A549 (cell line): ENCODE data around the gene ARHGAP10. TPM values are rescaled to one million over a fixed set of nuclear protein-coding genes. Genes with fewer than 3 reads are reported as not detected.

Source experiments
- ATAC-seq, 2 experiments: fragments of 200-7000 bp in 1 of 2; fragments of >200 bp in 1 of 2; cut with Nextera tagmentation in 1 of 2; cut with Tn5 transposase in 1 of 2; 3 replicates each; pipeline versions ENCODE4 v1.8.0 to v1.9.1; 2018 to 2020; ENCODE audit warnings: mild to moderate bottlenecking in 1 of 2, moderate library complexity in 1 of 2
- CTCF ChIA-PET: fragments of 300-600 bp; sonication (Branson Sonifier 250); formaldehyde crosslinking; extraction: SDS; loops from one replicate; lab custom pipeline; 2021; ENCODE audit warnings: antibody characterized with exemption, inconsistent platforms; lab: Yijun Ruan, JAX
- POLR2A ChIA-PET: fragments of 350-600 bp; formaldehyde crosslinking; extraction: SDS; loops from one replicate; lab custom pipeline; 2021; ENCODE audit warnings: antibody characterized with exemption, inconsistent platforms; lab: Yijun Ruan, JAX
- DNase-seq, 2 experiments: peaks; one replicate each; pipeline versions ENCODE4 v3.0.0 to v3.0.0-alpha.2; 2011 to 2016; ENCODE audit warnings: low read depth in 1 of 2, low spot score in 1 of 2
- FAIRE-seq: peaks from 2 replicates; lab custom pipeline; 2011; peaks lifted over from hg19 to GRCh38; lab: Jason Lieb, UNC
- H3K27ac ChIP-seq, 2 experiments: fragments of >200 bp; sonication (Bioruptor Twin); formaldehyde crosslinking; 3 replicates each; pipeline ENCODE4 v1.5.1; 2016 to 2017
- H3K4me1 ChIP-seq: fragments of >200 bp; sonication (Bioruptor Twin); formaldehyde crosslinking; 3 replicates; pipeline ENCODE4 v1.6.1; 2016
- H3K4me2 ChIP-seq: fragments of >200 bp; sonication (Bioruptor Twin); formaldehyde crosslinking; 3 replicates; pipeline ENCODE4 v1.6.1; 2016
- H3K4me3 ChIP-seq: fragments of >200 bp; sonication (Bioruptor Twin); formaldehyde crosslinking; 3 replicates; pipeline ENCODE4 v1.5.1; 2016
- H3K9me3 ChIP-seq: fragments of >200 bp; sonication (Bioruptor Twin); formaldehyde crosslinking; 3 replicates; pipeline ENCODE4 v1.6.1; 2016
- CBX2 ChIP-seq: fragments of 200-600 bp; sonication (generic); IDR thresholded peaks from 2 replicates; pipeline ENCODE4 v1.6.1; 2016; ENCODE audit warnings: low read depth, mild to moderate bottlenecking, borderline replicate concordance
- CBX8 ChIP-seq: fragments of 200-600 bp; sonication (generic); IDR thresholded peaks from 2 replicates; pipeline ENCODE4 v1.6.1; 2016
- CEBPB ChIP-seq, 2 experiments: fragments of >200 bp in 1 of 2; sonication (Bioruptor Twin) in 1 of 2; formaldehyde crosslinking in 1 of 2; IDR thresholded peaks; 2 replicates each; pipeline ENCODE4 v1.6.1; 2012 to 2016
- CHD4 ChIP-seq: fragments of 200-600 bp; sonication (generic); IDR thresholded peaks from 2 replicates; pipeline ENCODE4 v1.6.1; 2016; ENCODE audit warnings: antibody characterized with exemption, mild to moderate bottlenecking, borderline replicate concordance
- EHF ChIP-seq: fragments of 250-450 bp; sonication (Bioruptor Pico); IDR thresholded peaks from 2 replicates; pipeline ENCODE4 v1.5.0; 2020; ENCODE audit warnings: mild to moderate bottlenecking
- ELK1 ChIP-seq: fragments of 150-350 bp; IDR thresholded peaks from 2 replicates; pipeline ENCODE4 v1.6.1; 2014; ENCODE audit warnings: low read depth, mild to moderate bottlenecking, low read length
- EP300 ChIP-seq, 2 experiments: fragments of >200 bp; sonication (Bioruptor Twin); formaldehyde crosslinking; IDR thresholded peaks; 2 replicates in 1 of 2; 3 replicates in 1 of 2; pipeline ENCODE4 v1.6.1; 2016 to 2017
- ESRRA ChIP-seq: fragments of 150-350 bp; IDR thresholded peaks from 2 replicates; pipeline ENCODE4 v1.6.1; 2014; ENCODE audit warnings: mild to moderate bottlenecking, low read length, borderline replicate concordance
- HDAC2 ChIP-seq: fragments of 200-600 bp; sonication (generic); IDR thresholded peaks from 2 replicates; pipeline ENCODE4 v1.6.1; 2016
- HOXB13 ChIP-seq: fragments of 250-450 bp; sonication (Bioruptor Pico); IDR thresholded peaks from 2 replicates; pipeline ENCODE4 v1.5.0; 2020; ENCODE audit warnings: low read depth, mild to moderate bottlenecking, moderate library complexity
- HOXB5 ChIP-seq: fragments of 250-450 bp; sonication (Bioruptor Pico); IDR thresholded peaks from 2 replicates; pipeline ENCODE4 v1.5.0; 2020; ENCODE audit warnings: mild to moderate bottlenecking, moderate library complexity
- JUNB ChIP-seq: fragments of >200 bp; sonication (Bioruptor Twin); formaldehyde crosslinking; IDR thresholded peaks from 2 replicates; pipeline ENCODE4 v1.6.1; 2016
- KDM5A ChIP-seq: fragments of 200-600 bp; sonication (generic); IDR thresholded peaks from 2 replicates; pipeline ENCODE4 v1.6.1; 2016; ENCODE audit warnings: antibody characterized with exemption, mild to moderate bottlenecking
- MAFK ChIP-seq: fragments of 450-650 bp; IDR thresholded peaks from 2 replicates; pipeline ENCODE4 v1.6.1; 2014; ENCODE audit not compliant: partially characterized antibody
- MAZ ChIP-seq: fragments of 150-350 bp; IDR thresholded peaks from 2 replicates; pipeline ENCODE4 v1.6.1; 2014; ENCODE audit warnings: antibody characterized with exemption, low read depth, low read length, borderline replicate concordance
- NFE2L2 ChIP-seq: fragments of 150-350 bp; conservative IDR thresholded peaks from 2 replicates; pipeline ENCODE4 v1.6.1; 2014; ENCODE audit warnings: low read length
- POLR2A ChIP-seq: IDR thresholded peaks from 2 replicates; pipeline ENCODE4 v1.6.1; 2012; ENCODE audit warnings: mild to moderate bottlenecking, low read length
- RARB ChIP-seq: fragments of 250-450 bp; sonication (Bioruptor Pico); IDR thresholded peaks from 2 replicates; pipeline ENCODE4 v1.8.0; 2021; ENCODE audit warnings: mild to moderate bottlenecking, moderate library complexity
- RCOR1 ChIP-seq: fragments of 150-350 bp; IDR thresholded peaks from 2 replicates; pipeline ENCODE4 v1.6.1; 2014; ENCODE audit warnings: antibody characterized with exemption, low read length, low read depth
- RFX5 ChIP-seq: fragments of 450-650 bp; IDR thresholded peaks from 2 replicates; pipeline ENCODE4 v1.7.1; 2014; ENCODE audit warnings: antibody characterized with exemption, mild to moderate bottlenecking, moderate library complexity
- TP53 ChIP-seq: fragments of 250-450 bp; sonication (Bioruptor Pico); IDR thresholded peaks from 2 replicates; pipeline ENCODE4 v1.5.0; 2021; ENCODE audit warnings: mild to moderate bottlenecking, moderate library complexity
- USF2 ChIP-seq: fragments of 450-650 bp; IDR thresholded peaks from 2 replicates; pipeline ENCODE4 v1.6.1; 2014; ENCODE audit warnings: antibody characterized with exemption
- ZC3H11A ChIP-seq: fragments of 450-650 bp; IDR thresholded peaks from 2 replicates; pipeline ENCODE4 v1.6.1; 2014; ENCODE audit warnings: antibody characterized with exemption, mild to moderate bottlenecking
- WGBS: methylation state at CpG from one replicate; pipeline ENCODE4 v1.1.6; 2017; ENCODE audit errors: missing lambda C conversion rate; 5-methylcytosine and 5-hydroxymethylcytosine counted together
- polyA plus RNA-seq, 4 experiments: library from polyadenylated mRNA; depleted of rRNA in 3 of 4; stranded (reverse); fragments of >200 nt; fragmentation: RNase III in 1 of 4; extraction: RNeasy Plus Mini Kit Qiagen cat#74134 plus additional on column Dnase treatment in 1 of 4; gene quantifications; 2 replicates in 3 of 4; 3 replicates in 1 of 4; pipeline ENCODE4 v1.2.3, GENCODE V29; 2011 to 2017

Gene ARHGAP10
- polyA plus RNA-seq, 2 of the 4 experiments (the other 2 are of a cell fraction), result 7.0 to 7.2 TPM

- ATAC-seq, result no peak
- Histone ChIP-seq H3K4me2 (no peak overlapping the region), H3K9me3 (no peaks in the 10 kb centered on the region), H3K27ac (no peak overlapping the region), H3K4me3 (no peak overlapping the region), H3K4me1 (no peaks in the 10 kb centered on the region)
- DNase-seq, result no peak
- CTCF ChIA-PET, result interaction anchor here (4.7 kb wide), 1 partner anchor 28 kb away, joined by 23 read pairs; no protein-coding TSS in a partner anchor
- TF ChIP-seq EHF (CRISPR knock-in tag) (no peak), RFX5 (no peak), MAFK (no peak), KDM5A (no peak), TP53 (no peak)
- no peak for FAIRE-seq
- POLR2A ChIA-PET, result no interaction called here
- WGBS, result 77% methylated on average over 2 of the region's 2 CpGs
Measured at GRCh38 chr4:147839200-147839599, 107.3 kb downstream of the ARHGAP10 start.

- Histone ChIP-seq H3K27ac (no peak overlapping the region), H3K4me1 (no peaks in the 10 kb centered on the region), H3K4me2 (no peak overlapping the region), H3K4me3 (no peak overlapping the region), H3K9me3 (no peaks in the 10 kb centered on the region)
- POLR2A ChIA-PET, result no interaction called here
- 78% methylated on average over 3 of the region's 3 CpGs for WGBS
- TF ChIP-seq HDAC2, result no peak
- TF ChIP-seq ELK1, result no peak
- TF ChIP-seq HOXB13 (CRISPR knock-in tag), result no peak
- TF ChIP-seq CBX2, result no peak
- TF ChIP-seq JUNB, result no peak
- no peak for TF ChIP-seq CHD4
- TF ChIP-seq POLR2A, result no peak
- no peak for TF ChIP-seq EP300 (IDR thresholded peaks at IDR 0.05)
- TF ChIP-seq MAZ, result no peak
- TF ChIP-seq RCOR1, result no peak
- ATAC-seq (no peak), FAIRE-seq (no peak), DNase-seq (no peak)
- CTCF ChIA-PET, result interaction anchor here (4.7 kb wide), 1 partner anchor 27 kb away, joined by 23 read pairs; no protein-coding TSS in a partner anchor
Measured at GRCh38 chr4:147839663-147840062, 107.8 kb downstream of the ARHGAP10 start.

- no peaks in the 10 kb centered on the region for H3K9me3 ChIP-seq
- no peak for FAIRE-seq
- 75% methylated on average over 4 of the region's 4 CpGs for WGBS
- H3K27ac ChIP-seq, result no peak overlapping the region
- no peak for ATAC-seq
- TF ChIP-seq CHD4, result no peak
- no peak for TF ChIP-seq CEBPB (IDR thresholded peaks at IDR 0.05)
- TF ChIP-seq CBX8, result no peak
- TF ChIP-seq HOXB5, result no peak
- no peak for TF ChIP-seq ZC3H11A
- no peak for TF ChIP-seq RARB (CRISPR knock-in tag)
- TF ChIP-seq ESRRA, result no peak
- no peak for TF ChIP-seq USF2
- no peak for TF ChIP-seq KDM5A
- no peak for TF ChIP-seq NFE2L2
- no peak overlapping the region for H3K4me2 ChIP-seq
- ChIA-PET POLR2A (no interaction called here), CTCF (interaction anchor here (0.8 to 4.7 kb wide), 3 partner anchors 10 to 26 kb away, joined by 3 to 23 read pairs (median 3); no protein-coding TSS in a partner anchor)
- H3K4me1 ChIP-seq, result no peaks in the 10 kb centered on the region
- no peak overlapping the region for H3K4me3 ChIP-seq
- no peak for DNase-seq
Measured at GRCh38 chr4:147840838-147841738, 109.2 kb downstream of the ARHGAP10 start.
